Glutamatergic neuron (in vitro differentiated cells): ENCODE measurements around the gene GFY. TPM values are rescaled to one million over a fixed set of nuclear protein-coding genes. Genes with fewer than 3 reads are reported as not detected.
A peak's percentile ranks its signal among the peaks of the same experiment; 100 is the strongest.

ENCODE experiments used
- DNase-seq: peaks from one replicate; pipeline ENCODE4 v3.0.0; 2022
- H3K27ac Mint-ChIP-seq: one replicate; pipeline ENCODE4 v1.8.0; 2020; ENCODE audit warnings: mild to moderate bottlenecking, mixed read lengths, inconsistent platforms; ENCODE audit not compliant: unreplicated experiment
- H3K27me3 Mint-ChIP-seq: one replicate; pipeline ENCODE4 v1.8.0; 2020; ENCODE audit warnings: mild to moderate bottlenecking, moderate library complexity, mixed read lengths, inconsistent platforms; ENCODE audit not compliant: unreplicated experiment
- H3K36me3 Mint-ChIP-seq: one replicate; pipeline ENCODE4 v1.8.0; 2020; ENCODE audit warnings: mild to moderate bottlenecking, mixed read lengths, inconsistent platforms; ENCODE audit not compliant: unreplicated experiment
- H3K4me1 Mint-ChIP-seq: one replicate; pipeline ENCODE4 v1.8.0; 2020; ENCODE audit warnings: mild to moderate bottlenecking, low read depth, mixed read lengths, inconsistent platforms; ENCODE audit not compliant: unreplicated experiment
- H3K4me3 Mint-ChIP-seq: one replicate; pipeline ENCODE4 v1.8.0; 2020; ENCODE audit warnings: mild to moderate bottlenecking, mixed read lengths, inconsistent platforms; ENCODE audit not compliant: unreplicated experiment
- H3K9me3 Mint-ChIP-seq: one replicate; pipeline ENCODE4 v1.8.0; 2020; ENCODE audit warnings: mild to moderate bottlenecking, moderate library complexity, mixed read lengths, inconsistent platforms; ENCODE audit not compliant: unreplicated experiment
- CTCF ChIP-seq: fragments of 200-600 bp; sonication (generic); IDR thresholded peaks from one replicate; pipeline ENCODE4 v1.5.0; 2021; ENCODE audit not compliant: partially characterized antibody, unreplicated experiment
- total RNA-seq: library from RNA; stranded (reverse); fragmentation: NEBNext Ultra II Directional; extraction: Animal tissue kit (Norgen Biotek cat#: 25700); gene quantifications from one replicate; pipeline ENCODE4 v1.2.1, GENCODE V29; 2021; ENCODE audit not compliant: unreplicated experiment

GFY gene
- total RNA-seq, 1 donor from 2014 or later, result 0.88 TPM

DNA sequence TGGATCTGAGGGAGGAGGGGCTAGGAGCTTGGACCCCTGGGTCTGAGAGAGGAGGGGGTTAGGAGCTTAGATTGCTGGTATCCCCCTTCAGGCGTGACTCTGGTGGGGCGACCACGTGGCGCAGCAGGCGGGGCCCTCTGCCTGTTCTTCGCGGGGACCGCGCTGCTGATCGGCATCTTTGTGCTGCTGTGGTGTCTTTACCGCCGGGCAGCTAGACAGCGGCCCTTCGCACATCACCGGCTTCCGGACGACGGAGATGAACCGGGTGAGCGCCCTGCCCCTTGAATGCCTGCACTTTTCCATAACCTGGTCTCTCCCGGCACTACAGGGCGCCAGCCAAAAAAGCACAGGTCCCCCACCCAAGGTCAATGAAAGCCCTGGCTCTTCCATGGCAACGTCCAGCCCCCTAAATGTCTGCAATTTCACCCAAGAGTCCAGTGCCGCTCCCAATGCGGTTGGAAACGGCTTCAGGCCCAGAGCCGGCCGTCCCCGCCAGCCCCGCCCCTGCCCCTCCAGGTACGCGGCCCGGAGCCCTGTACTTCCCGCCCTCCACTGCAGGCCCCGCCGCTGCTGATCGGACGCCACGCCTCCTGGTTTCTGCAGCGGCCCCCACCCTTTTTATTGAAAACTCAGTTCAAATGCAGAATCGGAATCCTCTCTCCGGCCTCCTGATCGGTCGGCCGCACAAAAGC is 2.8 kb downstream of the GFY start:
- peaks cover 38% of the 10 kb centered on the region for H3K27me3 Mint-ChIP-seq
- H3K4me1 Mint-ChIP-seq, result peaks cover 33% of the 10 kb centered on the region
- peaks cover 7% of the 10 kb centered on the region for H3K36me3 Mint-ChIP-seq
- peak overlapping the region; percentile 83 for H3K4me3 Mint-ChIP-seq
- DNase-seq, result peak; percentile 63
- H3K27ac Mint-ChIP-seq, result no peak overlapping the region
- no peak for TF ChIP-seq CTCF
- H3K9me3 Mint-ChIP-seq, result peaks cover 19% of the 10 kb centered on the region

- Mint-ChIP-seq H3K27ac (no peak overlapping the region), H3K27me3 (peaks cover 34% of the 10 kb centered on the region), H3K36me3 (peaks cover 12% of the 10 kb centered on the region), H3K4me1 (peaks cover 30% of the 10 kb centered on the region), H3K9me3 (peaks cover 20% of the 10 kb centered on the region), H3K4me3 (peak overlapping the region; percentile 83)
- DNase-seq, result no peak
- no peak for TF ChIP-seq CTCF
Observed at GRCh38 chr19:49428547-49429451, 3.6 kb downstream of the GFY start.

DNA sequence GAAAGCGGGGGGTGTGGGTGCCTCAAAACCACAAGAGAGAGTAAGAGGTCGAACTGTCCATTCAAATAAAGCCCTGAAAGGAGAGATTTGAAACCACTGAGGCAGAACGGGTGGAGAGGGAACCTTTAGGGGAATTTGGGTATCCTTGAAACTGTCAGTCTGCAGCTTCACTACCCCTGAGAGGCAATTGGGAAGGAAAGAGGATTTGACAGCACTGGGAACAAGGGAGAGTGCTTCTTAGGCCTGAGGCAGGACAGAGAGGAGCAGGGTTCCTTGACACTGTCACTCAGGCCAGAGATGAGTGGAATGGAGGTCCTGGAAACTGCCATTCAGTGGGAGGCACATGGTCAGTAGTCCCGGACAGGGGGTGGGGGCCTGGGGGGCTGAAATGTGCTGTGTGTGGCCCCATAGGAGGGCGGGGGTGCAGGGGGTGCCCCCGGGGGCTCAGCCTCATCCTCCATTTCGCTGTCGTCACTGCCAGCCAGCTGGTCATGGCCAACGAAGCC is 5.0 kb downstream of the GFY start:
- peak overlapping the region; percentile 36 for H3K4me3 Mint-ChIP-seq
- no peak overlapping the region for H3K27ac Mint-ChIP-seq
- no peak for TF ChIP-seq CTCF
- DNase-seq, result no peak
- peaks cover 19% of the 10 kb centered on the region for H3K9me3 Mint-ChIP-seq
- H3K27me3 Mint-ChIP-seq, result peaks cover 32% of the 10 kb centered on the region
- H3K4me1 Mint-ChIP-seq, result peaks cover 32% of the 10 kb centered on the region
- peaks cover 15% of the 10 kb centered on the region for H3K36me3 Mint-ChIP-seq

GRCh38 chr19:49430678-49431329 is 5.6 kb downstream of the GFY start:
- no peak for TF ChIP-seq CTCF
- Mint-ChIP-seq H3K27me3 (peaks cover 28% of the 10 kb centered on the region), H3K4me3 (peak overlapping the region; percentile 30), H3K4me1 (peaks cover 32% of the 10 kb centered on the region), H3K36me3 (peaks cover 20% of the 10 kb centered on the region), H3K27ac (no peak overlapping the region), H3K9me3 (peaks cover 19% of the 10 kb centered on the region)
- no peak for DNase-seq
